ENCODE results near the gene SETBP1. TPM values are rescaled to one million over a fixed set of nuclear protein-coding genes. Genes with fewer than 3 reads are reported as not detected.
A peak's percentile ranks its signal among the peaks of the same experiment; 100 is the strongest.

Gene SETBP1
- total RNA-seq, 1 experiment from 2014 or later = 11.9 TPM

GRCh38 chr18:44946529-44947113 lies 265.9 kb downstream of the SETBP1 start:
- no peak for DNase-seq
- Histone ChIP-seq H3K4me1 (no peaks in the 10 kb centered on the region; the same call in 1 of the 2 replicates), H3K9me3 (replicated peaks) (no peaks in the 10 kb centered on the region), H3K27ac (no peak overlapping the region), H3K27me3 (no peaks in the 10 kb centered on the region), H3K4me3 (no peak overlapping the region), H3K36me3 (0 out of 2 replicates have a peak, but pooled peaks cover 2% of the 10 kb centered on the region)

GRCh38 chr18:44949967-44950366 lies 269.3 kb downstream of the SETBP1 start:
- H3K36me3 ChIP-seq = 0 out of 2 replicates have a peak, but pooled peaks cover 2% of the 10 kb centered on the region
- no peaks in the 10 kb centered on the region for H3K9me3 ChIP-seq (replicated peaks)
- no peaks in the 10 kb centered on the region for H3K27me3 ChIP-seq
- no peak overlapping the region for H3K27ac ChIP-seq
- no peak overlapping the region for H3K4me3 ChIP-seq
- H3K4me1 ChIP-seq = peaks cover 9% of the 10 kb centered on the region; the same call in 1 of the 2 replicates
- DNase-seq = no peak

- Histone ChIP-seq H3K4me1 (peaks cover 9% of the 10 kb centered on the region; the same call in 1 of the 2 replicates), H3K9me3 (replicated peaks) (no peaks in the 10 kb centered on the region), H3K4me3 (no peak overlapping the region), H3K27ac (no peak overlapping the region), H3K27me3 (no peaks in the 10 kb centered on the region), H3K36me3 (0 out of 2 replicates have a peak, but pooled peaks cover 2% of the 10 kb centered on the region)
- DNase-seq = no peak
Measured at GRCh38 chr18:44950685-44951195, 270.1 kb downstream of the SETBP1 start.

GRCh38 chr18:44951748-44952147 lies 271.1 kb downstream of the SETBP1 start:
- H3K4me1 ChIP-seq = peaks cover 9% of the 10 kb centered on the region; the same call in 1 of the 2 replicates
- H3K9me3 ChIP-seq (replicated peaks) = no peaks in the 10 kb centered on the region
- no peaks in the 10 kb centered on the region for H3K27me3 ChIP-seq
- no peak overlapping the region for H3K4me3 ChIP-seq
- DNase-seq = no peak
- H3K27ac ChIP-seq = no peak overlapping the region
- 0 out of 2 replicates have a peak, but pooled peaks cover 2% of the 10 kb centered on the region for H3K36me3 ChIP-seq

- DNase-seq = peak; percentile 8 to 67
- H3K9me3 ChIP-seq (replicated peaks) = no peaks in the 10 kb centered on the region
- H3K36me3 ChIP-seq = 0 out of 2 replicates have a peak, but pooled peaks cover 2% of the 10 kb centered on the region
- H3K27ac ChIP-seq = no peak overlapping the region
- no peaks in the 10 kb centered on the region for H3K27me3 ChIP-seq
- H3K4me3 ChIP-seq = no peak overlapping the region
- H3K4me1 ChIP-seq = peaks cover 14% of the 10 kb centered on the region
Measured at GRCh38 chr18:44954257-44954656, 273.6 kb downstream of the SETBP1 start.

GRCh38 chr18:44955825-44956224 lies 275.1 kb downstream of the SETBP1 start:
- no peaks in the 10 kb centered on the region for H3K27me3 ChIP-seq
- peaks cover 14% of the 10 kb centered on the region for H3K4me1 ChIP-seq
- no peaks in the 10 kb centered on the region for H3K36me3 ChIP-seq
- no peak for DNase-seq
- no peak overlapping the region for H3K27ac ChIP-seq
- no peaks in the 10 kb centered on the region for H3K9me3 ChIP-seq (replicated peaks)
- H3K4me3 ChIP-seq = no peak overlapping the region

GRCh38 chr18:44957025-44957424 lies 276.3 kb downstream of the SETBP1 start:
- Histone ChIP-seq H3K27ac (no peak overlapping the region), H3K4me1 (peaks cover 14% of the 10 kb centered on the region)

GRCh38 chr18:44957461-44957860 lies 276.8 kb downstream of the SETBP1 start:
- no peak for DNase-seq
- H3K4me3 ChIP-seq = no peak overlapping the region
- no peak overlapping the region for H3K27ac ChIP-seq
- H3K27me3 ChIP-seq = no peaks in the 10 kb centered on the region
- peaks cover 14% of the 10 kb centered on the region for H3K4me1 ChIP-seq
- H3K9me3 ChIP-seq (replicated peaks) = no peaks in the 10 kb centered on the region
- no peaks in the 10 kb centered on the region for H3K36me3 ChIP-seq

More at GRCh38 chr18:44957025-44957424, 276.3 kb downstream of the SETBP1 start:
- Histone ChIP-seq H3K27me3 (no peaks in the 10 kb centered on the region), H3K36me3 (no peaks in the 10 kb centered on the region), H3K9me3 (replicated peaks) (no peaks in the 10 kb centered on the region), H3K4me3 (no peak overlapping the region)
- no peak for DNase-seq

- no peaks in the 10 kb centered on the region for H3K36me3 ChIP-seq
- peaks cover 14% of the 10 kb centered on the region for H3K4me1 ChIP-seq
- no peaks in the 10 kb centered on the region for H3K27me3 ChIP-seq
- DNase-seq = no peak
- no peak overlapping the region for H3K27ac ChIP-seq
- no peaks in the 10 kb centered on the region for H3K9me3 ChIP-seq (replicated peaks)
- H3K4me3 ChIP-seq = no peak overlapping the region
Measured at GRCh38 chr18:44958040-44958439, 277.4 kb downstream of the SETBP1 start.

- H3K36me3 ChIP-seq = no peaks in the 10 kb centered on the region
- no peaks in the 10 kb centered on the region for H3K27me3 ChIP-seq
- no peak overlapping the region for H3K27ac ChIP-seq
- no peaks in the 10 kb centered on the region for H3K9me3 ChIP-seq (replicated peaks)
- H3K4me1 ChIP-seq = peaks cover 13% of the 10 kb centered on the region
- H3K4me3 ChIP-seq = no peak overlapping the region
- no peak for DNase-seq
Measured at GRCh38 chr18:44958455-44958854, 277.8 kb downstream of the SETBP1 start.

- no peak for DNase-seq
- H3K27ac ChIP-seq = no peak overlapping the region
- no peaks in the 10 kb centered on the region for H3K9me3 ChIP-seq (replicated peaks)
- no peaks in the 10 kb centered on the region for H3K36me3 ChIP-seq
- H3K4me1 ChIP-seq = peaks cover 11% of the 10 kb centered on the region
- no peak overlapping the region for H3K4me3 ChIP-seq
- H3K27me3 ChIP-seq = no peaks in the 10 kb centered on the region
Measured at GRCh38 chr18:44959013-44959412, 278.3 kb downstream of the SETBP1 start.

GRCh38 chr18:44960580-44960979 lies 279.9 kb downstream of the SETBP1 start:
- Histone ChIP-seq H3K27me3 (no peaks in the 10 kb centered on the region), H3K4me1 (peaks cover 6% of the 10 kb centered on the region), H3K36me3 (no peaks in the 10 kb centered on the region), H3K27ac (no peak overlapping the region), H3K9me3 (replicated peaks) (no peaks in the 10 kb centered on the region), H3K4me3 (no peak overlapping the region)
- no peak for DNase-seq

- no peaks in the 10 kb centered on the region for H3K9me3 ChIP-seq (replicated peaks)
- DNase-seq = no peak
- H3K27ac ChIP-seq = no peak overlapping the region
- H3K4me1 ChIP-seq = peaks cover 6% of the 10 kb centered on the region
- H3K36me3 ChIP-seq = no peaks in the 10 kb centered on the region
- no peaks in the 10 kb centered on the region for H3K27me3 ChIP-seq
- H3K4me3 ChIP-seq = no peak overlapping the region
Measured at GRCh38 chr18:44961288-44961995, 280.8 kb downstream of the SETBP1 start.

GRCh38 chr18:44967599-44967998 lies 286.9 kb downstream of the SETBP1 start:
- Histone ChIP-seq H3K27ac (no peak overlapping the region), H3K4me3 (no peak overlapping the region), H3K4me1 (no peaks in the 10 kb centered on the region), H3K9me3 (replicated peaks) (no peaks in the 10 kb centered on the region), H3K27me3 (no peaks in the 10 kb centered on the region), H3K36me3 (no peaks in the 10 kb centered on the region)
- no peak for DNase-seq

- Histone ChIP-seq H3K9me3 (replicated peaks) (no peaks in the 10 kb centered on the region), H3K27me3 (no peaks in the 10 kb centered on the region), H3K27ac (no peak overlapping the region), H3K4me1 (no peaks in the 10 kb centered on the region), H3K4me3 (no peak overlapping the region), H3K36me3 (no peaks in the 10 kb centered on the region)
- DNase-seq = no peak
Measured at GRCh38 chr18:44968336-44968735, 287.6 kb downstream of the SETBP1 start.
